B cell (primary cell): ENCODE results near the gene CCDC152. TPM values are rescaled to one million over a fixed set of nuclear protein-coding genes. Genes with fewer than 3 reads are reported as not detected.

Experiments
- ATAC-seq: fragments of 200-7000 bp; cut with Tn5 transposase; one replicate; pipeline ENCODE4 v1.10.0; 2021; ENCODE audit warnings: low read depth, mild to moderate bottlenecking, moderate number of reproducible peaks, moderate library complexity
- CTCF ChIA-PET: fragments of 350-600 bp; sonication (Branson Sonifier 250); formaldehyde crosslinking; loops from one replicate; lab custom pipeline; 2021; ENCODE audit warnings: antibody characterized with exemption, inconsistent platforms; lab: Charles Lee
- POLR2A ChIA-PET: fragments of 350-600 bp; sonication (Branson Sonifier 250); formaldehyde crosslinking; loops from one replicate; lab custom pipeline; 2021; ENCODE audit warnings: antibody characterized with exemption; lab: Charles Lee
- DNase-seq: peaks from one replicate; pipeline ENCODE4 v3.0.0; 2013
- H2AFZ ChIP-seq: 2 replicates; pipeline ENCODE4 v1.6.1; 2012; ENCODE audit warnings: mild to moderate bottlenecking, low read depth, low read length; ENCODE audit not compliant: insufficient read depth, poor library complexity, severe bottlenecking
- H3K27ac ChIP-seq, 2 donors: 1 replicate in 1 of 2; 2 replicates in 1 of 2; pipeline ENCODE4 v1.5.1; 2012 to 2013; ENCODE audit warnings: low read length in 2 of 2, mild to moderate bottlenecking in 2 of 2, moderate library complexity in 1 of 2
- H3K27me3 ChIP-seq, 4 experiments: fragments of 200-600 bp in 1 of 4; sonication (generic) in 1 of 4; replicated peaks in 1 of 4; 1 replicate in 2 of 4; 2 replicates in 2 of 4; pipeline versions ENCODE4 v1.6.1 to v1.7.0; 2013 to 2016; ENCODE audit warnings: low read length in 3 of 4, mild to moderate bottlenecking in 2 of 4, mixed read lengths in 1 of 4, moderate library complexity in 1 of 4; ENCODE audit not compliant: insufficient read depth in 4 of 4, control insufficient read depth in 3 of 4; ENCODE audit errors: control extremely low read depth in 1 of 4
- H3K36me3 ChIP-seq, 2 experiments: replicated peaks in 1 of 2; 1 replicate in 1 of 2; 2 replicates in 1 of 2; pipeline versions ENCODE4 v1.6.1 to v1.7.1; 2013; ENCODE audit warnings: low read length in 1 of 2; ENCODE audit not compliant: insufficient read depth in 2 of 2, control insufficient read depth in 1 of 2; ENCODE audit errors: control extremely low read depth in 1 of 2, extremely low read depth in 1 of 2
- H3K4me1 ChIP-seq, 2 donors: fragments of 200-600 bp in 1 of 2; sonication (generic) in 1 of 2; 1 replicate in 1 of 2; 2 replicates in 1 of 2; pipeline versions ENCODE4 v1.5.1 to v1.6.1; 2013 to 2017; ENCODE audit warnings: low read length in 2 of 2; ENCODE audit not compliant: control insufficient read depth in 2 of 2, insufficient read depth in 2 of 2
- H3K4me2 ChIP-seq: replicated peaks from 2 replicates; pipeline ENCODE3; 2012; ENCODE audit warnings: mild to moderate bottlenecking, low read depth, low read length; ENCODE audit not compliant: poor library complexity, severe bottlenecking
- H3K4me3 ChIP-seq, 5 experiments: fragments of 200-600 bp in 1 of 5; sonication (generic) in 1 of 5; 1 replicate in 3 of 5; 2 replicates in 2 of 5; pipeline versions ENCODE4 v1.5.1 to v1.7.0; 2011 to 2016; ENCODE audit warnings: low read length in 4 of 5, mild to moderate bottlenecking in 4 of 5, low read depth in 2 of 5, control low read depth in 1 of 5, moderate library complexity in 1 of 5; ENCODE audit not compliant: insufficient read depth in 1 of 5; ENCODE audit errors: control extremely low read depth in 1 of 5, extremely low read depth in 1 of 5
- H3K79me2 ChIP-seq: fragments of 200-600 bp; sonication (generic); one replicate; pipeline ENCODE4 v1.6.0; 2016; ENCODE audit warnings: low read length; ENCODE audit not compliant: control insufficient read depth, insufficient read depth
- H3K9ac ChIP-seq: fragments of 200-600 bp; sonication (generic); 2 replicates; pipeline ENCODE4 v1.6.1; 2017; ENCODE audit warnings: mild to moderate bottlenecking, low read length, moderate library complexity
- H3K9me3 ChIP-seq, 3 donors: one replicate each; pipeline versions ENCODE4 v1.6.1 to v1.7.1; 2013; ENCODE audit warnings: low read length in 2 of 3; ENCODE audit not compliant: control insufficient read depth in 2 of 3, insufficient read depth in 1 of 3; ENCODE audit errors: control extremely low read depth in 1 of 3
- H4K20me1 ChIP-seq: 2 replicates; pipeline ENCODE4 v1.6.0; 2012; ENCODE audit warnings: mild to moderate bottlenecking, low read length; ENCODE audit not compliant: insufficient read depth, control insufficient read depth, poor library complexity, severe bottlenecking
- H3K27ac Mint-ChIP-seq: one replicate; pipeline ENCODE4 v1.8.0; 2021; ENCODE audit warnings: mixed read lengths
- H3K27me3 Mint-ChIP-seq: one replicate; pipeline ENCODE4 v1.8.0; 2021; ENCODE audit warnings: mixed read lengths
- H3K4me1 Mint-ChIP-seq: one replicate; pipeline ENCODE4 v1.8.0; 2021; ENCODE audit warnings: mixed read lengths
- H3K4me3 Mint-ChIP-seq: one replicate; pipeline ENCODE4 v1.8.0; 2021; ENCODE audit warnings: mixed read lengths
- H3K9me3 Mint-ChIP-seq: one replicate; pipeline ENCODE4 v1.8.0; 2022; ENCODE audit warnings: mixed read lengths; ENCODE audit not compliant: insufficient read depth
- EZH2 ChIP-seq: IDR thresholded peaks from 2 replicates; pipeline ENCODE4 v1.6.1; 2012; ENCODE audit warnings: borderline replicate concordance, low read depth, mild to moderate bottlenecking, moderate library complexity, low read length; ENCODE audit not compliant: insufficient read depth, poor library complexity, severe bottlenecking
- WGBS: methylation state at CpG from one replicate; pipeline ENCODE4 v1.1.5; 2013; ENCODE audit warnings: missing lambda C conversion rate; ENCODE audit not compliant: insufficient coverage; 5-methylcytosine and 5-hydroxymethylcytosine counted together
- intact Hi-C: fragments of 100-400 bp; cut with micrococcal nuclease; formaldehyde crosslinking; loops from one replicate; pipeline ENCODE4 v1.10.0; 2022
- polyA plus RNA-seq: library from polyadenylated mRNA; depleted of rRNA; stranded (reverse); fragments of >200 nt; gene quantifications from 2 replicates; pipeline ENCODE4 v1.2.3, GENCODE V29; 2012
- total RNA-seq, 2 donors: library from RNA; stranded (reverse); fragments of 120-200 nt in 1 of 2; gene quantifications; 1 replicate in 1 of 2; 2 replicates in 1 of 2; pipeline versions ENCODE4 v1.2.3 to v1.2.4, GENCODE V29; 2013 to 2022
- TF ChIP-seq, protein P1 (sequence below): fragments of 200-600 bp; IDR thresholded peaks from one replicate; pipeline ENCODE4 v1.8.0; 2022; ENCODE audit warnings: antibody characterized with exemption, mild to moderate bottlenecking

CCDC152 gene
- total and polyA plus RNA-seq, 2 donors (not counting 1 experiment from before 2014, with no cell fraction given): 1.0 to 4.8 TPM

- H3K4me1 ChIP-seq: no peaks in the 10 kb centered on the region
- DNase-seq (no peak), ATAC-seq (no peak)
- no peaks in the 10 kb centered on the region for H3K9me3 ChIP-seq
- H3K79me2 ChIP-seq: no peaks in the 10 kb centered on the region
- no peak overlapping the region for H3K4me3 Mint-ChIP-seq
- H3K36me3 ChIP-seq: no peaks in the 10 kb centered on the region
- H2AFZ ChIP-seq: no peak overlapping the region
- no peaks in the 10 kb centered on the region for H3K4me1 Mint-ChIP-seq
- no peak overlapping the region for H3K27ac Mint-ChIP-seq
- H3K4me3 ChIP-seq: no peak overlapping the region
- intact Hi-C loops: no loop called here
- H3K27me3 ChIP-seq: no peaks in the 10 kb centered on the region
- no peaks in the 10 kb centered on the region for H4K20me1 ChIP-seq
- H3K9ac ChIP-seq: no peak overlapping the region
- ChIA-PET POLR2A (no interaction called here), CTCF (no interaction called here)
- TF ChIP-seq, protein P1, sequence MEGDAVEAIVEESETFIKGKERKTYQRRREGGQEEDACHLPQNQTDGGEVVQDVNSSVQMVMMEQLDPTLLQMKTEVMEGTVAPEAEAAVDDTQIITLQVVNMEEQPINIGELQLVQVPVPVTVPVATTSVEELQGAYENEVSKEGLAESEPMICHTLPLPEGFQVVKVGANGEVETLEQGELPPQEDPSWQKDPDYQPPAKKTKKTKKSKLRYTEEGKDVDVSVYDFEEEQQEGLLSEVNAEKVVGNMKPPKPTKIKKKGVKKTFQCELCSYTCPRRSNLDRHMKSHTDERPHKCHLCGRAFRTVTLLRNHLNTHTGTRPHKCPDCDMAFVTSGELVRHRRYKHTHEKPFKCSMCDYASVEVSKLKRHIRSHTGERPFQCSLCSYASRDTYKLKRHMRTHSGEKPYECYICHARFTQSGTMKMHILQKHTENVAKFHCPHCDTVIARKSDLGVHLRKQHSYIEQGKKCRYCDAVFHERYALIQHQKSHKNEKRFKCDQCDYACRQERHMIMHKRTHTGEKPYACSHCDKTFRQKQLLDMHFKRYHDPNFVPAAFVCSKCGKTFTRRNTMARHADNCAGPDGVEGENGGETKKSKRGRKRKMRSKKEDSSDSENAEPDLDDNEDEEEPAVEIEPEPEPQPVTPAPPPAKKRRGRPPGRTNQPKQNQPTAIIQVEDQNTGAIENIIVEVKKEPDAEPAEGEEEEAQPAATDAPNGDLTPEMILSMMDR: no peak
- TF ChIP-seq EZH2: no peak
- WGBS: 100% methylated on average over 1 of the region's 3 CpGs
- H3K27me3 Mint-ChIP-seq: no peaks in the 10 kb centered on the region
- no peak overlapping the region for H3K27ac ChIP-seq
- no peak overlapping the region for H3K4me2 ChIP-seq
- H3K9me3 Mint-ChIP-seq: no peaks in the 10 kb centered on the region
These were observed 10.8 kb upstream of the CCDC152 start for GRCh38 chr5:42745856-42746255.

DNA sequence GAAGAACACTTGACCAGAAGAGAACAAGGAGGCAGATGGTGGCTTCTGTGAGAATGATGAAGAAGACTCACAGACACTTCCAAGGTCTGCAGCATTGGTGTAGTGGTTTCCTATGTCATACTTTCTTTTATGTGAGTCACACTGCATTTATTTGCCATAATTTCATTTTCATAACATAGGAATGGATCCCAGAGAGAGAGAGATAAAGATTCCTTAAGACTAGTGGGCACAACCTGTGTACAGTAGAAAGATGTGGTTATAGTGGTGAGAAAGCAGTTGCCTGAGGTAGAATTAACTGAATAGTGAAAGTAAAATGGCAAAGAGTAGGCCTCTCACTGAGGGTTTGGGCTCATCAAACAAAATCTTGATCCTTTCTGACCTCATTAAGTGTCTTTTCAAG lies 7.6 kb upstream of the CCDC152 start:
- H2AFZ ChIP-seq: peak overlapping the region; percentile 33
- TF ChIP-seq EZH2: no peak
- TF ChIP-seq, protein P1: no peak
- Mint-ChIP-seq H3K4me3 (no peak overlapping the region), H3K9me3 (no peaks in the 10 kb centered on the region), H3K4me1 (no peaks in the 10 kb centered on the region), H3K27me3 (no peaks in the 10 kb centered on the region), H3K27ac (no peak overlapping the region)
- H3K27ac ChIP-seq: no peak overlapping the region
- POLR2A ChIA-PET: no interaction called here
- ATAC-seq (no peak), DNase-seq (no peak)
- intact Hi-C loops: no loop called here
- no peaks in the 10 kb centered on the region for H3K4me1 ChIP-seq
- H3K9ac ChIP-seq: no peak overlapping the region
- H3K4me3 ChIP-seq: no peak overlapping the region
- H3K36me3 ChIP-seq: no peaks in the 10 kb centered on the region
- H3K79me2 ChIP-seq: no peaks in the 10 kb centered on the region
- no peaks in the 10 kb centered on the region for H3K9me3 ChIP-seq
- CTCF ChIA-PET: interaction anchor here (0.7 kb wide), 1 partner anchor 77 kb away, joined by 3 read pairs; no protein-coding TSS in a partner anchor
- no peaks in the 10 kb centered on the region for H3K27me3 ChIP-seq
- H4K20me1 ChIP-seq: no peaks in the 10 kb centered on the region
- H3K4me2 ChIP-seq: no peak overlapping the region
